GM12878 (cell line): Measurements from ENCODE around the gene GUCY2D. TPM values are rescaled to one million over a fixed set of nuclear protein-coding genes. Genes with fewer than 3 reads are reported as not detected.

Experiments
- ASH2L ChIP-seq: fragments of 300-600, 200-600 bp; sonication (generic); IDR thresholded peaks from 2 replicates; pipeline ENCODE4 v1.6.1; 2017; ENCODE audit warnings: low read depth, mild to moderate bottlenecking, borderline replicate concordance
- CTCF ChIP-seq, 3 experiments: IDR thresholded peaks in 2 of 3; conservative IDR thresholded peaks in 1 of 3; 2 replicates each; pipeline ENCODE4 v1.5.1; 2011; ENCODE audit warnings: low read depth in 3 of 3, low read length in 3 of 3, mild to moderate bottlenecking in 3 of 3, control low read depth in 2 of 3, moderate library complexity in 2 of 3, inconsistent platforms in 1 of 3, mixed read lengths in 1 of 3; ENCODE audit not compliant: control insufficient read depth in 2 of 3, insufficient read depth in 1 of 3; ENCODE audit errors: extremely low read depth in 1 of 3
- E4F1 ChIP-seq: fragments of 450-650 bp; IDR thresholded peaks from 2 replicates; pipeline ENCODE4 v1.6.1; 2018; ENCODE audit warnings: borderline replicate concordance, mild to moderate bottlenecking; ENCODE audit not compliant: partially characterized antibody
- FOS ChIP-seq: IDR thresholded peaks from 3 replicates; pipeline ENCODE4 v1.6.1; 2011; ENCODE audit warnings: borderline replicate concordance; ENCODE audit not compliant: insufficient read length; ENCODE audit errors: extremely low read depth
- IRF3 ChIP-seq: fragments of 450-650 bp; IDR thresholded peaks from 2 replicates; pipeline ENCODE4 v1.6.1; 2014; ENCODE audit warnings: mild to moderate bottlenecking
- JUND ChIP-seq: IDR thresholded peaks from 2 replicates; pipeline ENCODE4 v1.6.1; 2012; ENCODE audit warnings: low read depth, mild to moderate bottlenecking, low read length, improper control_type of control experiment, moderate library complexity
- KLF5 ChIP-seq: fragments of 450-650 bp; IDR thresholded peaks from 2 replicates; pipeline ENCODE4 v1.6.1; 2014; ENCODE audit warnings: mild to moderate bottlenecking; ENCODE audit not compliant: partially characterized antibody
- PBX3 ChIP-seq: IDR thresholded peaks from 2 replicates; pipeline ENCODE4 v1.6.1; 2011; ENCODE audit warnings: mild to moderate bottlenecking, low read depth, low read length, moderate library complexity; ENCODE audit not compliant: insufficient replicate concordance
- RAD51 ChIP-seq: fragments of 450-650 bp; IDR thresholded peaks from 2 replicates; pipeline ENCODE4 v1.6.1; 2016; ENCODE audit warnings: moderate library complexity, mild to moderate bottlenecking, inconsistent platforms
- RBBP5 ChIP-seq: fragments of 200-600 bp; sonication (generic); conservative IDR thresholded peaks from 2 replicates; pipeline ENCODE4 v1.6.1; 2016
- SRF ChIP-seq, 2 experiments: IDR thresholded peaks; 2 replicates each; pipeline ENCODE4 v1.6.1; 2011; ENCODE audit warnings: low read depth in 2 of 2, low read length in 2 of 2, mild to moderate bottlenecking in 1 of 2, moderate library complexity in 1 of 2
- YBX1 ChIP-seq: fragments of 450-650 bp; IDR thresholded peaks from 2 replicates; pipeline ENCODE4 v1.6.1; 2016; ENCODE audit warnings: antibody characterized with exemption
- ZBTB4 ChIP-seq: fragments of 450-650 bp; formaldehyde crosslinking; IDR thresholded peaks from 2 replicates; pipeline ENCODE4 v1.4.0; 2022; ENCODE audit warnings: mild to moderate bottlenecking, moderate library complexity
- ZBTB40 ChIP-seq: fragments of 450-650 bp; IDR thresholded peaks from 2 replicates; pipeline ENCODE4 v1.6.1; 2016; ENCODE audit warnings: mild to moderate bottlenecking, moderate library complexity, borderline replicate concordance
- polyA plus RNA-seq, 11 experiments: library from polyadenylated mRNA; depleted of rRNA in 4 of 11; unstranded in 6 of 11; stranded (reverse) in 5 of 11; fragments of >200 nt; fragmentation: Nextera tagmentation in 4 of 11; fragmentation: Illumina TruSeq in 1 of 11; extraction: Ambion mirVana in 4 of 11; extraction: Trizol in 1 of 11; gene quantifications; 1 replicate in 1 of 11; 2 replicates in 10 of 11; pipeline versions ENCODE4 v1.2.1 to v1.2.3, GENCODE V29; 2011 to 2016; ENCODE audit warnings: inconsistent platforms in 2 of 11, missing spikeins in 2 of 11, low read depth in 1 of 11
- total RNA-seq, 4 experiments: library from RNA; depleted of rRNA in 3 of 4; stranded (reverse); fragments of >200 nt in 3 of 4; fragmentation: Illumina TruSeq in 1 of 4; extraction: Trizol in 1 of 4; gene quantifications; 2 replicates each; pipeline versions ENCODE4 v1.2.1 to v1.2.3, GENCODE V29; 2013 to 2021

Gene GUCY2D
- total and polyA plus RNA-seq, 10 of the 15 experiments (the other 5 are each of a cell fraction or from before 2014, with no cell fraction given), result not detected

GRCh38 chr17:8063761-8064534 lies 61.5 kb downstream of the GUCY2D start (continued):
- TF ChIP-seq E4F1 (no peak), KLF5 (no peak), YBX1 (no peak), RAD51 (no peak), PBX3 (no peak), ZBTB40 (no peak), CTCF (IDR thresholded peaks at IDR 0.05 in 2 of 3, conservative IDR thresholded peaks at IDR 0.05 in 1 of 3; ENCODE audit: control insufficient read depth in 2 of 3, extremely low read depth in 1 of 3, insufficient read depth in 1 of 3, low read depth in 3 of 3, low read length in 3 of 3) (no peak), JUND (no peak), FOS (no peak), ASH2L (no peak), ZBTB4 (CRISPR knock-in tag) (no peak), IRF3 (no peak), RBBP5 (no peak), SRF (IDR thresholded peaks at IDR 0.05; ENCODE audit: low read depth in 2 of 2, low read length in 2 of 2) (no peak)
- TF ChIP-seq, all 136 proteins: peak for 0
